ENCODE results near the gene GCDH. TPM values are rescaled to one million over a fixed set of nuclear protein-coding genes. Genes with fewer than 3 reads are reported as not detected.

The GCDH gene
- total RNA-seq, 2 experiments from 2014 or later, result 31.5 to 48.7 TPM

- Histone ChIP-seq H3K4me3 (ENCODE audit: low read depth, low read length, poor library complexity, severe bottlenecking) (peak within 1 kb of the TSS; percentile 87), H3K79me2 (ENCODE audit: insufficient read depth, low read depth, low read length) (no peaks in the 10 kb centered on the region), H3K4me1 (ENCODE audit: insufficient read depth, low read length, poor library complexity, severe bottlenecking) (peaks cover 26% of the 10 kb centered on the region), H3K9me2 (ENCODE audit: insufficient read depth, low read length) (no peaks in the 10 kb centered on the region), H3K4me2 (ENCODE audit: low read length) (peak within 1 kb of the TSS; percentile 74), H4K20me1 (ENCODE audit: insufficient read depth, low read length) (no peaks in the 10 kb centered on the region), H3K9me3 (ENCODE audit: low read length) (peaks cover 11% of the 10 kb centered on the region), H3K36me3 (ENCODE audit: insufficient read depth, low read length) (peaks cover 9% of the 10 kb centered on the region), H2AFZ (ENCODE audit: low read length) (peak within 1 kb of the TSS; percentile 69), H3K27ac (ENCODE audit: low read depth, low read length, poor library complexity, severe bottlenecking) (peak within 1 kb of the TSS; percentile 76)
- TF ChIP-seq CTCF (conservative IDR thresholded peaks at IDR 0.05; ENCODE audit: low read length), result no peak
- peak; percentile 99 for DNase-seq (ENCODE audit: low spot score)
- CTCF ChIA-PET (ENCODE audit: unreplicated experiment), result interaction anchor here (0.5 to 0.7 kb wide), 2 partner anchors 10 to 49 kb away, joined by 4 to 5 read pairs; partner anchors contain the start of gene GCDH
- BruUV-seq (replicated peaks), result no TSS peak
- intact Hi-C loops (cut with micrococcal nuclease; ENCODE audit: unreplicated experiment), result loop anchor here (1.0 kb wide), 2 partner anchors 10 to 57 kb away; partner anchors contain the start of genes CALR and GCDH
- POLR2A ChIA-PET, result interaction anchor here (0.6 to 2.0 kb wide), 5 partner anchors 9 to 187 kb away, joined by 3 to 8 read pairs (median 4); partner anchors contain the start of gene GCDH
Observed at GRCh38 chr19:12881172-12881808, 9.7 kb upstream of the GCDH start, which contains the start of gene DNASE2. DNASE2 (minus strand) TSS chr19:12881449; CDS start chr19:12881375, 74 bp downstream.

GRCh38 chr19:12882589-12882988 lies 8.4 kb upstream of the GCDH start:
- Histone ChIP-seq H3K9me2 (ENCODE audit: insufficient read depth, low read length) (no peaks in the 10 kb centered on the region), H4K20me1 (ENCODE audit: insufficient read depth, low read length) (no peaks in the 10 kb centered on the region), H3K9me3 (ENCODE audit: low read length) (peaks cover 11% of the 10 kb centered on the region), H3K36me3 (ENCODE audit: insufficient read depth, low read length) (peaks cover 9% of the 10 kb centered on the region), H3K4me1 (ENCODE audit: insufficient read depth, low read length, poor library complexity, severe bottlenecking) (peaks cover 26% of the 10 kb centered on the region), H3K4me2 (ENCODE audit: low read length) (no peak overlapping the region), H3K79me2 (ENCODE audit: insufficient read depth, low read depth, low read length) (no peaks in the 10 kb centered on the region), H3K27ac (ENCODE audit: low read depth, low read length, poor library complexity, severe bottlenecking) (no peak overlapping the region), H3K4me3 (ENCODE audit: low read depth, low read length, poor library complexity, severe bottlenecking) (no peak overlapping the region), H2AFZ (ENCODE audit: low read length) (no peak overlapping the region)
- BruUV-seq (replicated peaks), result no TSS peak
- ChIA-PET POLR2A (interaction anchor here (0.6 to 1.3 kb wide), 4 partner anchors 8 to 58 kb away, joined by 3 to 7 read pairs (median 4); partner anchors contain the start of gene GCDH), CTCF (ENCODE audit: unreplicated experiment) (interaction anchor here (0.6 kb wide), 1 partner anchor 7 kb away, joined by 3 read pairs; no protein-coding TSS in a partner anchor)
- no peak for DNase-seq (ENCODE audit: low spot score)
- no peak for TF ChIP-seq CTCF (conservative IDR thresholded peaks at IDR 0.05; ENCODE audit: low read length)
- no peak for TF ChIP-seq EZH2phosphoT487 (IDR thresholded peaks at IDR 0.05; ENCODE audit: borderline replicate concordance, low read depth, low read length)
- intact Hi-C loops (cut with micrococcal nuclease; ENCODE audit: unreplicated experiment), result no loop called here

- H3K4me2 ChIP-seq (ENCODE audit: low read length), result 0 out of 2 replicates have a peak overlapping the region, but pooled peaks have one; percentile 67
Observed at GRCh38 chr19:12884202-12884601, 6.8 kb upstream of the GCDH start.

More at GRCh38 chr19:12884202-12884601, 6.8 kb upstream of the GCDH start:
- Histone ChIP-seq H4K20me1 (ENCODE audit: insufficient read depth, low read length) (no peaks in the 10 kb centered on the region), H3K9me3 (ENCODE audit: low read length) (peaks cover 11% of the 10 kb centered on the region), H3K4me3 (ENCODE audit: low read depth, low read length, poor library complexity, severe bottlenecking) (no peak overlapping the region), H2AFZ (ENCODE audit: low read length) (no peak overlapping the region), H3K4me1 (ENCODE audit: insufficient read depth, low read length, poor library complexity, severe bottlenecking) (peaks cover 26% of the 10 kb centered on the region), H3K79me2 (ENCODE audit: insufficient read depth, low read depth, low read length) (no peaks in the 10 kb centered on the region), H3K27ac (ENCODE audit: low read depth, low read length, poor library complexity, severe bottlenecking) (no peak overlapping the region), H3K9me2 (ENCODE audit: insufficient read depth, low read length) (no peaks in the 10 kb centered on the region), H3K36me3 (ENCODE audit: insufficient read depth, low read length) (no peaks in the 10 kb centered on the region)
- ChIA-PET POLR2A (no interaction called here), CTCF (ENCODE audit: unreplicated experiment) (no interaction called here)
- no peak for DNase-seq (ENCODE audit: low spot score)
- BruUV-seq (replicated peaks), result no TSS peak
- intact Hi-C loops (cut with micrococcal nuclease; ENCODE audit: unreplicated experiment), result no loop called here
- TF ChIP-seq CTCF (conservative IDR thresholded peaks at IDR 0.05; ENCODE audit: low read length) (no peak), EZH2phosphoT487 (IDR thresholded peaks at IDR 0.05; ENCODE audit: borderline replicate concordance, low read depth, low read length) (no peak)

Data from OCI-LY7 (cell line).